ENCODE results near the gene MC3R. TPM values are rescaled to one million over a fixed set of nuclear protein-coding genes. Genes with fewer than 3 reads are reported as not detected.

MC3R gene
- total and polyA plus RNA-seq, 10 donors: not detected

- Histone ChIP-seq H3K9me3 (no peaks in the 10 kb centered on the region), H3K4me1 (no peaks in the 10 kb centered on the region), H3K27me3 (replicated peaks in 1 of 7) (peaks cover 0 to 41% (median 0%) of the 10 kb centered on the region in 7 donors), H3K36me3 (no peaks in the 10 kb centered on the region), H3K4me3 (no peak overlapping the region), H3K27ac (no peak overlapping the region)
- TF ChIP-seq POLR2AphosphoS5 (IDR thresholded peaks at IDR 0.05) (no peak), CTCF (IDR thresholded peaks at IDR 0.05 in 8 of 11, conservative IDR thresholded peaks at IDR 0.05 in 3 of 11) (no peak), POLR2A (IDR thresholded peaks at IDR 0.05) (no peak)
- WGBS, 5 donors: 77 to 94% (median 85%) methylated on average over 1 of the region's 1 CpG
- no peak for DNase-seq
- intact Hi-C loops (cut with DNase I; ENCODE audit: low total_unique reads): no loop called here
These were observed 50.8 kb downstream of the MC3R start for GRCh38 chr20:56299362-56299761.

Small RNA genes within 50 kb of the gene (small RNA-seq; reads per million reads assigned to genes)
- 0 reads per million in 4 donors for gene RNA5SP487

Other genes starting within 250 kb of the MC3R start
- gene CBLN4, start 243.2 kb upstream of the MC3R start, total RNA-seq: not detected
- gene CBLN4, start 243.2 kb upstream of the MC3R start, polyA plus RNA-seq: under 1 TPM in 2 of 3 donors, not detected in 1; 0.03 TPM
- gene FAM210B, start 110.2 kb downstream of the MC3R start, total RNA-seq: 10 to 100 TPM; 18.0 to 48.4 (median 30.3) TPM
- 10 to 100 TPM in 2 of 3 donors, 1 to 10 TPM in 1; 9.4 to 16.3 (median 10.8) TPM for gene FAM210B, start 110.2 kb downstream of the MC3R start, polyA plus RNA-seq
- gene AURKA, start 143.5 kb downstream of the MC3R start, total RNA-seq: 10 to 100 TPM in 1 of 7 donors, 1 to 10 TPM in 6; 3.0 to 10.0 (median 7.5) TPM
- 1 to 10 TPM; 1.6 to 7.2 (median 5.1) TPM for gene AURKA, start 143.5 kb downstream of the MC3R start, polyA plus RNA-seq
- gene CSTF1, start 143.9 kb downstream of the MC3R start, total RNA-seq: 10 to 100 TPM; 24.4 to 45.0 (median 32.9) TPM
- 10 to 100 TPM in 2 of 3 donors, 1 to 10 TPM in 1; 9.8 to 13.8 (median 10.9) TPM for gene CSTF1, start 143.9 kb downstream of the MC3R start, polyA plus RNA-seq
- gene CASS4, start 163.5 kb downstream of the MC3R start, total RNA-seq: 10 to 100 TPM; 10.3 to 15.5 (median 12.5) TPM
- gene CASS4, start 163.5 kb downstream of the MC3R start, polyA plus RNA-seq: 1 to 10 TPM; 1.2 to 1.9 (median 1.6) TPM
- gene RTF2, start 219.9 kb downstream of the MC3R start, total RNA-seq: 10 to 100 TPM; 50.3 to 89.3 (median 72.7) TPM
- 10 to 100 TPM; 66.2 to 83.9 (median 83.8) TPM for gene RTF2, start 219.9 kb downstream of the MC3R start, polyA plus RNA-seq

Measured in spleen (tissue), 11 donors.